SU-DHL-6 (cell line): ENCODE measurements around the gene STAT5A.

Experiments
- H2AFZ ChIP-seq: fragments of 200-600 bp; sonication (generic); 2 replicates; pipeline ENCODE4 v1.6.1; 2014; ENCODE audit warnings: low read depth, mild to moderate bottlenecking, moderate library complexity, mixed read lengths, antibody characterized with exemption, low read length; ENCODE audit not compliant: severe bottlenecking
- H3F3A ChIP-seq: fragments of 200-600 bp; shearing (Covaris generic); 2 replicates; pipeline ENCODE4 v1.6.0; 2016; ENCODE audit warnings: antibody characterized with exemption, mild to moderate bottlenecking; ENCODE audit not compliant: insufficient read depth
- H3K27ac ChIP-seq: fragments of 200-600 bp; sonication (generic); 2 replicates; pipeline ENCODE4 v1.5.1; 2016; ENCODE audit warnings: low read depth, mild to moderate bottlenecking, low read length, moderate library complexity, mixed read lengths
- H3K27me3 ChIP-seq: fragments of 200-600 bp; sonication (generic), shearing (Covaris generic); 2 replicates; pipeline ENCODE4 v1.6.0; 2014; ENCODE audit warnings: mild to moderate bottlenecking, low read length
- H3K36me3 ChIP-seq: fragments of 200-600 bp; sonication (generic); 2 replicates; pipeline ENCODE4 v1.6.1; 2014; ENCODE audit warnings: mild to moderate bottlenecking, low read length, mixed read lengths
- H3K4me2 ChIP-seq: fragments of 300-600, 200-600 bp; shearing (Covaris generic), sonication (generic); 2 replicates; pipeline ENCODE4 v1.6.0; 2014; ENCODE audit warnings: low read length, low read depth, mild to moderate bottlenecking; ENCODE audit not compliant: poor library complexity, severe bottlenecking
- H3K4me3 ChIP-seq: fragments of 200-600 bp; sonication (generic); 2 replicates; pipeline ENCODE4 v1.5.1; 2014; ENCODE audit warnings: antibody characterized with exemption, low read length, mild to moderate bottlenecking, mixed read lengths; ENCODE audit not compliant: insufficient read depth, poor library complexity, severe bottlenecking
- H3K79me2 ChIP-seq: fragments of 200-600 bp; sonication (generic); 2 replicates; pipeline ENCODE4 v1.6.1; 2014; ENCODE audit warnings: mild to moderate bottlenecking, low read length, moderate library complexity; ENCODE audit not compliant: insufficient read depth
- H3K9ac ChIP-seq: fragments of 200-600 bp; sonication (generic); 2 replicates; pipeline ENCODE4 v1.7.0; 2014; ENCODE audit warnings: mild to moderate bottlenecking, low read length
- H3K9me2 ChIP-seq: fragments of 200-600 bp; sonication (generic); replicated peaks from 2 replicates; pipeline ENCODE4 v1.6.1; 2014; ENCODE audit warnings: low read length; ENCODE audit not compliant: insufficient read depth
- H3K9me3 ChIP-seq: fragments of 200-600 bp; sonication (generic); 2 replicates; pipeline ENCODE4 v1.6.1; 2014; ENCODE audit warnings: low read length, mixed read lengths; ENCODE audit not compliant: insufficient read depth
- H4K20me1 ChIP-seq: fragments of 200-600 bp; sonication (generic); 2 replicates; pipeline ENCODE4 v1.6.1; 2014; ENCODE audit warnings: low read depth, mild to moderate bottlenecking, antibody characterized with exemption, low read length, moderate library complexity, mixed read lengths
- EZH2phosphoT487 ChIP-seq: fragments of 200-600 bp; sonication (generic), shearing (Covaris generic); conservative IDR thresholded peaks from 2 replicates; pipeline ENCODE4 v1.6.1; 2018; ENCODE audit warnings: mild to moderate bottlenecking, antibody characterized with exemption, low read length, moderate library complexity, mixed read lengths
- TF ChIP-seq, protein P1 (sequence below): fragments of 200-600 bp; sonication (generic); IDR thresholded peaks from one replicate; pipeline ENCODE4 v1.5.1; 2017; ENCODE audit warnings: antibody characterized with exemption, mild to moderate bottlenecking, low read length, moderate library complexity; ENCODE audit not compliant: insufficient read depth, poor library complexity, severe bottlenecking

The STAT5A gene

DNA sequence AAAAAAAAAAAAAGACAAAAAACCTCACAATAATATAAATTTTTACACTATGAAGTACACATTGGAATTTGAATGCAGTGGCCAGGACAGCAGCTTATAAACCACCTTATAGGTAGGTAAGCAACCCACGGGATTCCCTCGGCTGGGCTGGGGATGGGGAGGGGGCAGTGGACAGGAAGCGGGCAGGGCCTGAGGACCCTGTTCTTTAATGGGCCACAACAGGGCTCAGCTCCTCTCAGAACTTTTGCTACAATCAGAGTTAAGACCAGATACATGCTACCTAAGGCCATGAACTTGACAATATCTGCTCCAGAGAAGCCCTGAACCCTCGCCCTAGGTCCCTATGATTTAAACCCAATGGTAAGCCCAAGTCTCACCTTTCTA lies 25.1 kb downstream of the STAT5A start:
- no peaks in the 10 kb centered on the region for H3K27me3 ChIP-seq

DNA sequence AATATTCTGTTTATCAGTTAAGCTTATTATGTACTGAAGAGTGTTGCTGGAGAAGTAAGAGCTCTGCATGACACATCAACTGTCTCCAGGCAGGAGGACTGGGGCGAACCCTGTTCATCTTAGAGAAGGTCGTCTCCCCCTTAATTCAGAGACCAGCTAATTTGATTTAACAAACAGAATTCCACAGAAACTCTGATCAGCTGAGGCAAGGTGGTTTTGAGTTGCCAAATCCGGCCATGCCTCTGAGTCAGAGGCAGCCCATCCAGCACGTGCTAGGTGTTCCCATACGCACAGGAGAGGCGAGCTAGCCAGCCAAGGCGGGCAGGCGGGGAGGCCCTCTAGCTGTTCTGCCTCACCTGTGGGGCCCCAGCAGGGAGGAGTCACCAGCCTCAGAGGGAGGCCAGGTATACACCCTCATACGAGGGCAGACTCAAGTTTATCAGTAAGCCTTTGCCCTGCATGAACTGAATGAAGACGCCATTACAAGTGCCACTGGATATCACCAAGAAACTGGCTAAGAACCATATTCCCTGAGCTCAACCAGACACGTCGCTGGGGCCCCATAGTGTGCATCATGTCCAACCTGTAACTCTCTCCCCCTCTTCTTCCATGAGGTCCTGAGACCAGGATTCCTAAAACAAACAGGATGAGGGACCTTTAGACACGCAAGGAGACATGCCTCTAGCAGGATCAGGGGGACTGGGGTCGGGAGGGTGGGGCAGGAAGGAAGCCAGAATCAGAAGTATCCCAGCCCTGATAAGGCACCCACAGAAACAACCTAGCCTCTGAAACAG lies 25.7 kb downstream of the STAT5A start:
- Histone ChIP-seq H3K79me2 (no peaks in the 10 kb centered on the region), H3K27ac (no peak overlapping the region), H3K4me3 (no peak overlapping the region), H3K4me2 (no peak overlapping the region), H3K9me3 (no peaks in the 10 kb centered on the region), H3K27me3 (no peaks in the 10 kb centered on the region), H3K9me2 (no peaks in the 10 kb centered on the region), H3F3A (no peaks in the 10 kb centered on the region), H4K20me1 (no peaks in the 10 kb centered on the region), H3K36me3 (no peaks in the 10 kb centered on the region), H3K9ac (no peak overlapping the region), H2AFZ (no peak overlapping the region)
- no peak for TF ChIP-seq EZH2phosphoT487
- TF ChIP-seq, protein P1, sequence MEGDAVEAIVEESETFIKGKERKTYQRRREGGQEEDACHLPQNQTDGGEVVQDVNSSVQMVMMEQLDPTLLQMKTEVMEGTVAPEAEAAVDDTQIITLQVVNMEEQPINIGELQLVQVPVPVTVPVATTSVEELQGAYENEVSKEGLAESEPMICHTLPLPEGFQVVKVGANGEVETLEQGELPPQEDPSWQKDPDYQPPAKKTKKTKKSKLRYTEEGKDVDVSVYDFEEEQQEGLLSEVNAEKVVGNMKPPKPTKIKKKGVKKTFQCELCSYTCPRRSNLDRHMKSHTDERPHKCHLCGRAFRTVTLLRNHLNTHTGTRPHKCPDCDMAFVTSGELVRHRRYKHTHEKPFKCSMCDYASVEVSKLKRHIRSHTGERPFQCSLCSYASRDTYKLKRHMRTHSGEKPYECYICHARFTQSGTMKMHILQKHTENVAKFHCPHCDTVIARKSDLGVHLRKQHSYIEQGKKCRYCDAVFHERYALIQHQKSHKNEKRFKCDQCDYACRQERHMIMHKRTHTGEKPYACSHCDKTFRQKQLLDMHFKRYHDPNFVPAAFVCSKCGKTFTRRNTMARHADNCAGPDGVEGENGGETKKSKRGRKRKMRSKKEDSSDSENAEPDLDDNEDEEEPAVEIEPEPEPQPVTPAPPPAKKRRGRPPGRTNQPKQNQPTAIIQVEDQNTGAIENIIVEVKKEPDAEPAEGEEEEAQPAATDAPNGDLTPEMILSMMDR, result no peak

More for the DNA sequence above, 25.1 kb downstream of the STAT5A start:
- Histone ChIP-seq H3K9ac (no peak overlapping the region), H3F3A (no peaks in the 10 kb centered on the region), H3K4me2 (no peak overlapping the region), H3K36me3 (no peaks in the 10 kb centered on the region), H4K20me1 (no peaks in the 10 kb centered on the region), H3K4me3 (no peak overlapping the region), H2AFZ (no peak overlapping the region), H3K79me2 (no peaks in the 10 kb centered on the region), H3K9me2 (no peaks in the 10 kb centered on the region), H3K27ac (no peak overlapping the region), H3K9me3 (no peaks in the 10 kb centered on the region)
- TF ChIP-seq EZH2phosphoT487, result no peak
- TF ChIP-seq, protein P1, result no peak

DNA sequence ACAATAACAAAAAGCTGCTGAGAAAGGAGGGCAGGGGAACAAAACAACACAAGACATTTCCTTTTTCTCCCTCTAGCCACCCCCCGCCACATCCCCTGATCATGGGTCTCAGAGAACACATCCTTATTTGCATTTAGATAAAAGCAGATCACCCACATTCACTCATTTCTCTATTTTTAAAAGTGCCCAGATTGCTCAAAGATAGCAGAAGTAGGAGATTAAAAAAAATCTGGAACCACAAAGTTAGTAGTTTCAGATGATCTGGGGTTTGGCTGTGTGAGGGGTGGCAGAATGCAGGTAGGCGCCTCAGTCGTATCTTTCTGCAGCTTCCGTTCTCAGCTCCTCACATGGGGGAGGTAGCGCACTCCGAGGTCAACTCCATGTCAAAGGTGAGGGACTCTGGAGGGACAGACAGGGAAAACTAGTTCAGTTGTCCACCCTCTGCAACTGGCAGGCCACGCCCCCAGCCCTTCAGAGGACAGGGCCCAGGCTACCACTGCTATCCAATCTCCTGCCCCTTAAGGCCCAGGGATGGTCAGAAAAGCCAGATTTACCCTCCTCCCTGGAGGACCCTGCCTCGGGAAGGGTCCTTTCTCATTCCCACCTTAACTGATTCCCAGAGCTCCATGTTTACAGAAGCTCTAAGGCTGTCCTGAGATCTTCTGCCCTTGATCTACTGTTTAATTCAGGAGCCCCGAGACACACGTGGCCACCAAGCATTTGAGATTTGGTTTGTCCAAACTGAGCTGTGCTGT lies 27.3 kb downstream of the STAT5A start:
- H3K9ac ChIP-seq, result no peak overlapping the region
- TF ChIP-seq, protein P1, result no peak
- TF ChIP-seq EZH2phosphoT487, result no peak
- no peaks in the 10 kb centered on the region for H3K36me3 ChIP-seq
- H3K9me3 ChIP-seq, result no peaks in the 10 kb centered on the region
- no peak overlapping the region for H2AFZ ChIP-seq
- no peak overlapping the region for H3K4me3 ChIP-seq
- no peaks in the 10 kb centered on the region for H3K27me3 ChIP-seq
- 0 out of 2 replicates have a peak overlapping the region, but pooled peaks have one; percentile 3 for H3K27ac ChIP-seq
- H3K4me2 ChIP-seq, result no peak overlapping the region
- no peaks in the 10 kb centered on the region for H4K20me1 ChIP-seq
- H3F3A ChIP-seq, result no peaks in the 10 kb centered on the region
- H3K9me2 ChIP-seq, result no peaks in the 10 kb centered on the region
- no peaks in the 10 kb centered on the region for H3K79me2 ChIP-seq
